B cell (primary cell): ENCODE results near the gene DPCD.

Source experiments
- CTCF ChIP-seq: fragments of 200-600 bp; IDR thresholded peaks from one replicate; pipeline ENCODE4 v1.8.0; 2022; ENCODE audit warnings: antibody characterized with exemption, mild to moderate bottlenecking
- EZH2 ChIP-seq: IDR thresholded peaks from 2 replicates; pipeline ENCODE4 v1.6.1; 2012; ENCODE audit warnings: borderline replicate concordance, low read depth, mild to moderate bottlenecking, moderate library complexity, low read length; ENCODE audit not compliant: insufficient read depth, poor library complexity, severe bottlenecking

- TF ChIP-seq CTCF (no peak), EZH2 (no peak)
These were observed 49.7 kb upstream of the DPCD start for GRCh38 chr10:101538446-101538845.
